HepG2 (cell line): ENCODE data around the gene CDA. TPM values are rescaled to one million over a fixed set of nuclear protein-coding genes. Genes with fewer than 3 reads are reported as not detected.

ENCODE experiments used
- AHR ChIP-seq: IDR thresholded peaks from 2 replicates; pipeline ENCODE4 v1.6.1; 2018; ENCODE audit warnings: missing genetic modification reagents, missing compliant biosample characterization
- GATAD1 ChIP-seq: IDR thresholded peaks from 2 replicates; pipeline ENCODE4 v1.6.1; 2016; ENCODE audit warnings: missing genetic modification reagents, missing compliant biosample characterization
- GATAD2A ChIP-seq: IDR thresholded peaks from 2 replicates; pipeline ENCODE4 v1.6.1; 2016
- HNF4G ChIP-seq, 2 experiments: sonication (generic) in 1 of 2; formaldehyde crosslinking in 1 of 2; IDR thresholded peaks; 2 replicates each; pipeline versions ENCODE4 v1.4.0 to v1.6.1; 2011 to 2020; ENCODE audit warnings: borderline replicate concordance in 2 of 2, low read depth in 2 of 2, mild to moderate bottlenecking in 2 of 2, low read length in 1 of 2, missing genetic modification reagents in 1 of 2, moderate library complexity in 1 of 2
- IRF2 ChIP-seq: IDR thresholded peaks from 2 replicates; pipeline ENCODE4 v1.6.1; 2018; ENCODE audit warnings: missing genetic modification reagents, missing compliant biosample characterization
- KAT8 ChIP-seq: IDR thresholded peaks from 2 replicates; pipeline ENCODE4 v1.6.1; 2016; ENCODE audit warnings: missing genetic modification reagents, missing compliant biosample characterization
- KMT2B ChIP-seq: IDR thresholded peaks from 2 replicates; pipeline ENCODE4 v1.6.1; 2016; ENCODE audit warnings: missing genetic modification reagents, missing compliant biosample characterization
- MIER3 ChIP-seq: IDR thresholded peaks from 2 replicates; pipeline ENCODE4 v1.6.1; 2016; ENCODE audit warnings: missing compliant biosample characterization, borderline replicate concordance
- NFKB2 ChIP-seq: sonication (generic); formaldehyde crosslinking; IDR thresholded peaks from 2 replicates; pipeline ENCODE4 v1.4.0; 2020; ENCODE audit warnings: missing genetic modification reagents, borderline replicate concordance
- RCOR2 ChIP-seq: IDR thresholded peaks from 2 replicates; pipeline ENCODE4 v1.6.1; 2016; ENCODE audit warnings: missing biosample characterization, missing genetic modification reagents
- SALL1 ChIP-seq: sonication (generic); formaldehyde crosslinking; IDR thresholded peaks from 2 replicates; pipeline ENCODE4 v1.8.0; 2022; ENCODE audit warnings: mild to moderate bottlenecking, missing genetic modification reagents
- SAP130 ChIP-seq: IDR thresholded peaks from 2 replicates; pipeline ENCODE4 v1.6.1; 2016; ENCODE audit warnings: low read depth
- STAG1 ChIP-seq: sonication (generic); formaldehyde crosslinking; IDR thresholded peaks from 2 replicates; pipeline ENCODE4 v1.4.0; 2020; ENCODE audit warnings: missing genetic modification reagents
- TARDBP ChIP-seq: sonication (generic); formaldehyde crosslinking; IDR thresholded peaks from 2 replicates; pipeline ENCODE4 v1.8.0; 2022; ENCODE audit warnings: mild to moderate bottlenecking, missing genetic modification reagents
- ZFX ChIP-seq: sonication (generic); formaldehyde crosslinking; IDR thresholded peaks from 2 replicates; pipeline ENCODE4 v1.4.0; 2020; ENCODE audit warnings: mild to moderate bottlenecking, low read depth, missing genetic modification reagents, moderate library complexity
- ZMYM3 ChIP-seq: sonication (generic); formaldehyde crosslinking; IDR thresholded peaks from 2 replicates; pipeline ENCODE4 v1.5.1; 2020; ENCODE audit warnings: mild to moderate bottlenecking, missing genetic modification reagents
- ZNF138 ChIP-seq: sonication (generic); formaldehyde crosslinking; IDR thresholded peaks from 2 replicates; pipeline ENCODE4 v1.5.0; 2020; ENCODE audit warnings: mild to moderate bottlenecking, low read depth, missing genetic modification reagents
- ZNF292 ChIP-seq: sonication (generic); formaldehyde crosslinking; IDR thresholded peaks from 2 replicates; pipeline ENCODE4 v1.8.1; 2022; ENCODE audit warnings: mild to moderate bottlenecking, low read depth, missing genetic modification reagents, borderline replicate concordance
- ZNF687 ChIP-seq: sonication (generic); formaldehyde crosslinking; IDR thresholded peaks from 2 replicates; pipeline ENCODE4 v1.5.1; 2020; ENCODE audit warnings: mild to moderate bottlenecking, missing genetic modification reagents, moderate library complexity
- ZSCAN30 ChIP-seq: sonication (generic); formaldehyde crosslinking; IDR thresholded peaks from 2 replicates; pipeline ENCODE4 v1.5.0; 2020; ENCODE audit warnings: mild to moderate bottlenecking, missing genetic modification reagents
- polyA plus RNA-seq, 8 experiments: library from polyadenylated mRNA; depleted of rRNA in 3 of 8; stranded (reverse) in 7 of 8; unstranded in 1 of 8; fragments of >200 nt; fragmentation: Illumina TruSeq in 4 of 8; extraction: Trizol in 4 of 8; gene quantifications; 2 replicates each; pipeline versions ENCODE4 v1.2.1 to v1.2.3, GENCODE V29; 2011 to 2016; ENCODE audit warnings: low read depth in 4 of 8, missing spikeins in 1 of 8, mixed read lengths in 1 of 8; ENCODE audit not compliant: insufficient read depth in 1 of 8
- total RNA-seq, 5 experiments: library from RNA; depleted of rRNA; stranded (reverse); fragments of >200 nt; fragmentation: Illumina TruSeq; extraction: Trizol; gene quantifications; 2 replicates each; pipeline ENCODE4 v1.2.3, GENCODE V29; 2016; ENCODE audit warnings: low read depth in 1 of 5
- TF ChIP-seq, protein P1 (sequence below): sonication (generic); formaldehyde crosslinking; IDR thresholded peaks from 2 replicates; pipeline ENCODE4 v1.4.0; 2020; ENCODE audit warnings: mild to moderate bottlenecking, missing genetic modification reagents
- TF ChIP-seq, protein P2 (sequence below): IDR thresholded peaks from 2 replicates; pipeline ENCODE4 v1.6.1; 2018; ENCODE audit warnings: missing genetic modification reagents

Gene CDA
- total and polyA plus RNA-seq, 2 of the 13 experiments (the other 11 are each of a cell fraction or from before 2014, with no cell fraction given) = 0.66 to 2.1 TPM

- TF ChIP-seq NFKB2 = peak; percentile 68; the same call in 1 of the 2 replicates
- 0 out of 2 replicates have a peak, but pooled peaks have one; percentile 57 for TF ChIP-seq MIER3
- TF ChIP-seq ZSCAN30 (CRISPR knock-in tag) = no peak
- no peak for TF ChIP-seq HNF4G (IDR thresholded peaks at IDR 0.05; ENCODE audit: borderline replicate concordance, low read depth, low read length)
- TF ChIP-seq HNF4G (CRISPR knock-in tag; IDR thresholded peaks at IDR 0.05; ENCODE audit: borderline replicate concordance, low read depth) = 0 out of 2 replicates have a peak, but pooled peaks have one; percentile 41
- 0 out of 2 replicates have a peak, but pooled peaks have one; percentile 39 for TF ChIP-seq GATAD2A (CRISPR knock-in tag)
- peak; percentile 51; the same call in 1 of the 2 replicates for TF ChIP-seq RCOR2 (CRISPR knock-in tag)
- TF ChIP-seq ZMYM3 = peak; percentile 79
- 0 out of 2 replicates have a peak, but pooled peaks have one; percentile 26 for TF ChIP-seq AHR (CRISPR knock-in tag)
- 0 out of 2 replicates have a peak, but pooled peaks have one; percentile 18 for TF ChIP-seq ZFX (CRISPR knock-in tag)
- no peak for TF ChIP-seq ZNF138
- peak; percentile 36; the same call in 1 of the 2 replicates for TF ChIP-seq GATAD1 (CRISPR knock-in tag)
- peak; percentile 92 for TF ChIP-seq STAG1 (CRISPR knock-in tag)
- TF ChIP-seq TARDBP (CRISPR knock-in tag) = peak; percentile 24; the same call in 1 of the 2 replicates
- TF ChIP-seq ZNF687 = peak; percentile 25; the same call in 1 of the 2 replicates
- TF ChIP-seq, protein P1, sequence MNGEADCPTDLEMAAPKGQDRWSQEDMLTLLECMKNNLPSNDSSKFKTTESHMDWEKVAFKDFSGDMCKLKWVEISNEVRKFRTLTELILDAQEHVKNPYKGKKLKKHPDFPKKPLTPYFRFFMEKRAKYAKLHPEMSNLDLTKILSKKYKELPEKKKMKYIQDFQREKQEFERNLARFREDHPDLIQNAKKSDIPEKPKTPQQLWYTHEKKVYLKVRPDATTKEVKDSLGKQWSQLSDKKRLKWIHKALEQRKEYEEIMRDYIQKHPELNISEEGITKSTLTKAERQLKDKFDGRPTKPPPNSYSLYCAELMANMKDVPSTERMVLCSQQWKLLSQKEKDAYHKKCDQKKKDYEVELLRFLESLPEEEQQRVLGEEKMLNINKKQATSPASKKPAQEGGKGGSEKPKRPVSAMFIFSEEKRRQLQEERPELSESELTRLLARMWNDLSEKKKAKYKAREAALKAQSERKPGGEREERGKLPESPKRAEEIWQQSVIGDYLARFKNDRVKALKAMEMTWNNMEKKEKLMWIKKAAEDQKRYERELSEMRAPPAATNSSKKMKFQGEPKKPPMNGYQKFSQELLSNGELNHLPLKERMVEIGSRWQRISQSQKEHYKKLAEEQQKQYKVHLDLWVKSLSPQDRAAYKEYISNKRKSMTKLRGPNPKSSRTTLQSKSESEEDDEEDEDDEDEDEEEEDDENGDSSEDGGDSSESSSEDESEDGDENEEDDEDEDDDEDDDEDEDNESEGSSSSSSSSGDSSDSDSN (CRISPR knock-in tag) = 0 out of 2 replicates have a peak, but pooled peaks have one; percentile 24
- TF ChIP-seq KAT8 (CRISPR knock-in tag) = peak; percentile 60
- peak; percentile 45; the same call in 1 of the 2 replicates for TF ChIP-seq IRF2 (CRISPR knock-in tag)
- TF ChIP-seq KMT2B = no peak
- TF ChIP-seq ZNF292 (CRISPR knock-in tag) = peak; percentile 15; the same call in 1 of the 2 replicates
- TF ChIP-seq SAP130 = peak; percentile 58
- TF ChIP-seq, protein P2, sequence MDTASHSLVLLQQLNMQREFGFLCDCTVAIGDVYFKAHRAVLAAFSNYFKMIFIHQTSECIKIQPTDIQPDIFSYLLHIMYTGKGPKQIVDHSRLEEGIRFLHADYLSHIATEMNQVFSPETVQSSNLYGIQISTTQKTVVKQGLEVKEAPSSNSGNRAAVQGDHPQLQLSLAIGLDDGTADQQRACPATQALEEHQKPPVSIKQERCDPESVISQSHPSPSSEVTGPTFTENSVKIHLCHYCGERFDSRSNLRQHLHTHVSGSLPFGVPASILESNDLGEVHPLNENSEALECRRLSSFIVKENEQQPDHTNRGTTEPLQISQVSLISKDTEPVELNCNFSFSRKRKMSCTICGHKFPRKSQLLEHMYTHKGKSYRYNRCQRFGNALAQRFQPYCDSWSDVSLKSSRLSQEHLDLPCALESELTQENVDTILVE (CRISPR knock-in tag) = no peak
- TF ChIP-seq SALL1 = peak; percentile 54; the same call in 1 of the 2 replicates
Measured at GRCh38 chr1:20574686-20575540, 14.0 kb upstream of the CDA start (continued).
